ENCODE results near the gene ANO2.

GRCh38 chr12:5925646-5926045, 19.4 kb downstream of the ANO2 start:
- TF ChIP-seq ZNF8 (CRISPR knock-in tag; IDR thresholded peaks at IDR 0.05) (no peak), PPARA (CRISPR knock-in tag; IDR thresholded peaks at IDR 0.05; ENCODE audit: borderline replicate concordance) (no peak), OSR1 (CRISPR knock-in tag; IDR thresholded peaks at IDR 0.05) (no peak), PATZ1 (CRISPR knock-in tag; IDR thresholded peaks at IDR 0.05; ENCODE audit: borderline replicate concordance) (no peak), TSHZ2 (CRISPR knock-in tag; IDR thresholded peaks at IDR 0.05) (no peak), ZFP30 (CRISPR knock-in tag; IDR thresholded peaks at IDR 0.05) (no peak), POU6F1 (CRISPR knock-in tag; IDR thresholded peaks at IDR 0.05; ENCODE audit: borderline replicate concordance, low read depth) (no peak), CSRNP3 (CRISPR knock-in tag; IDR thresholded peaks at IDR 0.05) (no peak), ZC3H10 (CRISPR knock-in tag; IDR thresholded peaks at IDR 0.05) (no peak)

Measured in SK-N-SH treated with all-trans-retinoic acid at 6 μM for 48 hours (cell line).